NCI-H1436 (cell line): ENCODE results near the gene LRP10.
"Not testable (repeated sequence)": the region's sequence is repeated elsewhere in the genome, so short reads cannot be mapped to it uniquely, and the experiment has no call there.

Experiments
- DNase-seq: peaks from one replicate; lab custom pipeline; 2025; lab: John Stamatoyannopoulos, UW

Gene LRP10

GRCh38 chr14:22887260-22887989, 15.9 kb downstream of the LRP10 start:
- peak; percentile 88 for DNase-seq

- peak; percentile 39 for DNase-seq
These were observed 16.4 kb downstream of the LRP10 start for GRCh38 chr14:22887990-22888378.

GRCh38 chr14:22888662-22889061, 17.1 kb downstream of the LRP10 start:
- no peak for DNase-seq

- no peak for DNase-seq
These were observed 18.9 kb downstream of the LRP10 start for GRCh38 chr14:22890416-22890815.

- DNase-seq: no peak
These were observed 20.9 kb downstream of the LRP10 start for GRCh38 chr14:22892488-22892887.

GRCh38 chr14:22893706-22894105, 22.2 kb downstream of the LRP10 start:
- DNase-seq: no peak

- DNase-seq: no peak
These were observed 23.9 kb downstream of the LRP10 start for GRCh38 chr14:22895402-22895801.

GRCh38 chr14:22896356-22896755, 24.8 kb downstream of the LRP10 start:
- DNase-seq: no peak

- DNase-seq: no peak
These were observed 25.2 kb downstream of the LRP10 start for GRCh38 chr14:22896760-22897159.

GRCh38 chr14:22897357-22897756, 25.8 kb downstream of the LRP10 start:
- no peak for DNase-seq

GRCh38 chr14:22898302-22899090, 27.0 kb downstream of the LRP10 start:
- no peak for DNase-seq

- DNase-seq: peak; percentile 37
These were observed 28.7 kb downstream of the LRP10 start for GRCh38 chr14:22900081-22900799.

GRCh38 chr14:22901799-22902198, 30.3 kb downstream of the LRP10 start:
- no peak for DNase-seq

GRCh38 chr14:22903742-22904087, 32.2 kb downstream of the LRP10 start:
- no peak for DNase-seq

- no peak for DNase-seq
These were observed 34.1 kb downstream of the LRP10 start for GRCh38 chr14:22905627-22906026.

GRCh38 chr14:22906073-22906472, 34.5 kb downstream of the LRP10 start:
- DNase-seq: no peak

GRCh38 chr14:22907429-22907828, 35.9 kb downstream of the LRP10 start:
- no peak for DNase-seq

- no peak for DNase-seq
These were observed 37.1 kb downstream of the LRP10 start for GRCh38 chr14:22908601-22909000.

- no peak for DNase-seq
These were observed 39.4 kb downstream of the LRP10 start for GRCh38 chr14:22910916-22911315.

- DNase-seq: not testable (repeated sequence)
These were observed 43.3 kb downstream of the LRP10 start for GRCh38 chr14:22914836-22915235.

- no peak for DNase-seq
These were observed 44.5 kb downstream of the LRP10 start for GRCh38 chr14:22915886-22916521.
